ENCODE measurements around the gene NR3C2.

The NR3C2 gene

DNA sequence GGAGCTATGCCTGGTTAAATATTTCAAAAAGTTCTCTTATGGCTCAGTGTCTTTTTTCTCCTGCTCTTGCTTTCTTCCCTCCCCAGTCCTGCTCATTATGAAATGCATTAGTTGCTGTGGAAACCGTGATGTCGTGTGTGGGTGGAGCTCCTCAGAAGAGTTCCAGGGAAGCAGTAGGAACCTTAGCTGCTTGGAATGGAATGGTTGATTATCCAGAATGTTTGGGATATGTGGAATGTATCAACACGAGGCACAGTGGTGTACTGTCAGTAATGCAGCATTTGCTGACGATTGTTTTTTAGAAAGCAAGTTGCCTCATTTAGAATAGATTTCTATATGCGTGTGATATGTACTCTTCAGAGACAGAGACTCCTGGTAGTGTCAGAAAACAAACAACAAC lies 377.1 kb downstream of the NR3C2 start:
- no peak for DNase-seq

GRCh38 chr4:148064451-148064850 lies 377.8 kb downstream of the NR3C2 start:
- DNase-seq: no peak

DNA sequence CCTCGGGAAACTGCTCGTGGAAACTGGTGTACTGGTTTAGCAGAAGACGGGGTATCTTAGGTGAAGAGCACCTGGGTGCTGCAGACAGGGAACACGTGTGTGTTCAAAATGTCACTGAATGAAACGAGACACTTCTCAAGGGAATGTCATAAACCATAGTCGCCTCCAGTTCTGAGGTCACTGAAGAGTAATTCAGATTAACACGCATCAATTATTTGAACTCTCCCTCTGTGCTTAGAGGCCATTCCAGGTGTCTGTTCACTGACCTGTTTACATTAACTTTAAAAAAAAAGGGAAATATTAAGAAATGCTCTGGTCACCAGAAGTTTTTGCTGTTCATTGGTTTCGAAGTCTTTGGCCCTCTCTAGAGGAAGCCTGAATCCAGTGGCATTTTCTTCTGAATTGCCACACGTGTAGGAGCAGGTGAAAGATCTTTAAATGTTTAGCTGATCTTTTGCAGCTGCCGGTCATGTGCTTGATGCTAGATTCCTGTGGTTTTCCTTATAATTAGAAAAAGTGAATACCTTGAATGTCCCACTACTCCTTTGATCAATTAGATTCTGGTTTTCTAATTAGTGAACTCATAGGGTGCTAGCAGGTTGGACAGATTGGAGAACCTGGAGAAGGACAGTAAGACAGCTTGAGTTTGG lies 379.8 kb downstream of the NR3C2 start:
- DNase-seq: no peak

- no peak for DNase-seq
Measured at GRCh38 chr4:148061795-148062194, 380.4 kb downstream of the NR3C2 start.

- no peak for DNase-seq
Measured at GRCh38 chr4:148061141-148061481, 381.1 kb downstream of the NR3C2 start.

DNA sequence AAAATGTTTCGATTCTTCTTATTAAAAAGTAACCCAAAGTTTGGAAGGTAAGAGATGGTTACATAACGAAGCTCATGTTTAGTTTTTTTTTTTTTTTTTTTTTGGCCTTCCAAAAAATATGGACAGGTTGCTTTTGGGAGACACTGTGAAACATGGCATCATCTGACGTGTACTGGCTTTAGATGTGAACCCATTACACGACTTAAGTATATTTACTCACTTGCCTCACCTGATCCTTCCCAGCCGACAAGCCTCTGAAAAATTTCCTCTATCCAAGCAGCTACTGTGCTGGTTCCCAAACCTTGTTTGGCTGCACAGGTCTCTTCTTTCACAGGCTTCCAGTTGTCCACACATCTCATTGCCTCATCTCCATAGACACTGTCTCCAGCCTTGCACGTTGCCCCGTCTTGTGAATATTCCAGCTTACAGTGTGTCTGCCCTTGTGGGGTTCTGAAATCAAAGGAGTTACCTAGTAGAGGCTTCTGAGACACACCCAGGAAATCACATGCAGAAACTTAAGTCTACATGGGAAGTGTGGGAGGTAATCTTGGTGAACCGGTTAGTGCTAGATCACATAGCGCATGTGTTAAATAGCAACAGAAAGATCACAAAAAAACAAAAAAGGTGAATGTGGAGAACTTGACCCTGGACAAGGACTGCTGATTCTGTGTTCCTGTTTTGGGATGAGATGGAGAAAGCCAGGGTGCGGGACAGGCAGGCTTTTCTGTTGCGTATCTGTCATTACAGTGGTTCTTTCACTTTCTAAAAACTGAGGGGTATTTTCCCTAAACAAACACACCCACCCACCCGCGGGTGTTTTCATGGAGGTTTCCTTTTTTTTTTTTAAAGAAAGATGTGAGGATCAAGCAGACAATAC lies 381.7 kb downstream of the NR3C2 start:
- peak; percentile 34 for DNase-seq

DNA sequence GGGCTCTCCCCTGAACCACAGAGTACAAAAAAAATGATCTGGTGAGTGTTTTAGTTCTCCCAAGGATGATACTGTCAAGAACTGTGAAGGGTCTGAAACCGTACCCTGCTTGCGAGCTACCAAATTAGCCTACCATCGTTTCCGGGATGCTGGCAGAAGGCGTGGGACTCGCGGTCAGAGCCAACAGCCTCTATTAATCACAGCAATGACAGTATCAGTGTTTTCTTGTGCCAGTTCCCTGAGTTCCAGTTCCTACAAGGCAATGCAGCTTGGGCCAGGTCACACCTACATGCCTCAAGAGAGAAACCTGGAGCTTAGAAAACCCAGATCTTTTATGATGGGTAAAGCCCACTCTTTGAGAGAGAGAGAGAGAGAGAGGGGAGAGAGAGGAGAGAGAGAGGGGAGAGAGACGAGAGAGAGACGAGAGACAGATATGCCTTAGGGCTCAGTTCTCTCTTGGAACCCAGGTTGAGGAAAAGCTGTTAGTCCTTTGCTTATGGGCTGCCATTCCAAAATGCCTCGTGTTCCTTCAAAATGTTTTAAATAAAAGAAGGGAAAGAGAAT lies 382.5 kb downstream of the NR3C2 start:
- DNase-seq: peak; percentile 20

GRCh38 chr4:148057984-148058859 lies 384.0 kb downstream of the NR3C2 start:
- DNase-seq: no peak

GRCh38 chr4:148057516-148057915 lies 384.7 kb downstream of the NR3C2 start:
- DNase-seq: no peak

GRCh38 chr4:148056879-148057278 lies 385.3 kb downstream of the NR3C2 start:
- peak; percentile 97 for DNase-seq

DNA sequence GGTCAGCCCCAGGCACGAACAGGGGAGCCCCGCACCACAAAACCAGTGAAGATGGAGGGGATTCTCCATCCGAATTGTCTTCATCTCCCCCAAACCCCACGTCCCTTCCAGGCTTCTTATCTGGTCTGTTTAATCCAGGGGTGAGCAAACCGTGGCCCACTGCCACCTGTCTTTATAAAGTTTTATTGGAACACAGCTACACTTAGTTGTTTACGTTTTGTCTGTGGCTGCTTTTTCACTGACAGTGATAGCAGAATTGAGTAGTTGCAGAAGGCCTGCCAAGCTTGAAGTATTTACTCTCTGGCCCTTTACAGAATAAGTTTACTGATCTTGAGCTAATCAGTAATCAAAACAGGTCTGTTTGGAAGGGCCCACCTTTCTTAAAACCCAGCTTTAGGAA lies 386.4 kb downstream of the NR3C2 start:
- DNase-seq: no peak

- DNase-seq: peak; percentile 36
Measured at GRCh38 chr4:148054275-148054674, 387.9 kb downstream of the NR3C2 start.

DNA sequence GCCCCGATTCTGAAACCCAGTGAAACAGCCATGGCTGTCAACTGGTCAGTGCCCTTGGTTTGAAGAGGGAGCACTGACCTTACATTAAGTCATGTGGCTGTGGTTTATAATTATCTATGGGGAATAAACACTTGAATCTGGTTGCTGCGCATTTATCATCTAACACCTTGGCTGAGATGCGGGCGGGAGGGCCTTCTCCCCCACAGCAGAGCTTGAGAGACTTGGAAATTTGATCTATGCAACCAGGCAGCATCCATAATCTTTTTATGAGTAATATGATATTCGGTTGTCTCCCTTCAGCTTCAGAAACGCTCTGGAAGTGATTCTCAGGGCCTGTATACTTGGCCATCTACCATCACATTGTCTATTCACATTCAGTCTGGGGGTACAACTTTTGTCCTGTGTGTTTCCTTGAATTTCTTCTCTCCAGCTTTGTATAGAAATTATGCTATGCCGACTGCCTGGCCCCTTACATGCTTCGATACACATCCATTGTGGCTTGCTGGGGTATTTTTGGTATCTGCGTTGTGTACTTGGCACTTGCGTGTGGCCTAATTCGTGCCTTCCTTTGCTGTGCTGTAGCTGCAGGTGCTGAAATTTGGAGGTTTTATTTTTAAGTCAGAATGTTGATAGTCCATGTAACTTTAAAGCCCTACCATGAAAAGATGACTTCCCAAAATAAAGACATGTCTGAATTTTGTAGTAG lies 388.8 kb downstream of the NR3C2 start:
- no peak for DNase-seq

GRCh38 chr4:148052448-148052847 lies 389.8 kb downstream of the NR3C2 start:
- no peak for DNase-seq

DNA sequence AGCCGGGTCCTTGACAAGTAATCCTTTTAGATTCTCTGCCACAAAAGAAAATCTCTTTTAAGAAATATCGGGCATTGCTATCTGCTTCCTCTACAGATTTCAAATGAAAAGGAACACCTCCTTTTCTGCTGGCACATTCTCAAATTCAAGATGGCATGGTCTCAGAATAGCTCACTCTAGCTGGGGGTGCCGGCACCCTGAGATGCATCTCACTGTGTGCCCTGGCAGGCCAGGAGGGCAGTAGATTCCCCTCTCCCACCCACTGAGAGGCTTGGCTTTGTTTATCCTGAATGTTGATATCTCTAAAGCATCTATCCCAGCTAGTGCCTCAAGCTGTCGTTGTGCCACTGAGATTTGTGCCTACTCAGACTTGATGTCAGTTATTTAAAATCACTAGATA lies 390.8 kb downstream of the NR3C2 start:
- DNase-seq: no peak

DNA sequence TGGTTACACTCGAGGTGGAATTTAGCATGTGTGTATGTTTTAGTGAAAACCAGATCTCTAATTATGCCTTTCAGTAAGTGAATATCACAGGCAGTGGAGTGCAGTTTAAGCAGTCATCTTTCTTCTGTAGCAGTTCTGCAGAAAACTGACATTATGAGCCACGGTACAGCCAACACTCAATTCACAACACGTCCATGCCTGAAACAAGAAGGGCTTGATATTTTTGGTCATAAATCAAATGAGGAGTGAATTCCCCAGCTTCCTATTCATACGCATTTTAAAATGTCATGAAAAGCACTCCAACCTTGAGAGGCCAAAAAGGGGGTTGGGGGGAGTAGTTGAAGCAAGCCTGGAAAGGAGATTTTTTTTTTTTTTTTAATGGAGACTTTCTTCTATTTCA lies 393.6 kb downstream of the NR3C2 start:
- DNase-seq: no peak

DNA sequence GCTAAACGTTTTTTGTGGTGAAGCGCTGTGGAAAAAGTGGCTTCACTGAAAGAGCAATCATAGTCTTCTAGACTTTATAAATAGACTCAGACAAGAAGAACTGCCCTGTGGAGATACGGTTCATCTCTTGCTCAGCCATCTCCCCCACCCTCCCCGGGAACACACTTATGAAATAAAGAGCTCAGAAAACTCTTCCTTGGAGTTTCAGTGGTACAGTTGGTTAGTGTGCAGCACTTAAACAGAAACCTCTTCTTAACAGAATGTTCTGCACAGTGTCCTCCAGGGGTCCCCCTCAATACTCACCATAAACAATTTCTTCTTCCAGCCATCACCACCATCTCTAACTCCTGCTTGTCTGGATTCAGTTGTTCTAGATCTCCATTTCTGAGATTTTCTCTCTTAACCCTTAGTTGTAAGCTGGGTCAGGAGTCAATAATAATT lies 397.3 kb downstream of the NR3C2 start:
- no peak for DNase-seq

- no peak for DNase-seq
Measured at GRCh38 chr4:148044089-148044911, 397.9 kb downstream of the NR3C2 start.

GRCh38 chr4:148041606-148042329 lies 400.4 kb downstream of the NR3C2 start:
- no peak for DNase-seq

- DNase-seq: no peak
Measured at GRCh38 chr4:148034813-148035212, 407.4 kb downstream of the NR3C2 start.

Data from inflammatory macrophage treated with lipopolysaccharide for 4 hours (primary cell).